Measurements from ENCODE around the gene AADACL3. TPM values are rescaled to one million over a fixed set of nuclear protein-coding genes. Genes with fewer than 3 reads are reported as not detected.
"Not testable (repeated sequence)": the region's sequence is repeated elsewhere in the genome, so short reads cannot be mapped to it uniquely, and the experiment has no call there.

Gene AADACL3, protein sequence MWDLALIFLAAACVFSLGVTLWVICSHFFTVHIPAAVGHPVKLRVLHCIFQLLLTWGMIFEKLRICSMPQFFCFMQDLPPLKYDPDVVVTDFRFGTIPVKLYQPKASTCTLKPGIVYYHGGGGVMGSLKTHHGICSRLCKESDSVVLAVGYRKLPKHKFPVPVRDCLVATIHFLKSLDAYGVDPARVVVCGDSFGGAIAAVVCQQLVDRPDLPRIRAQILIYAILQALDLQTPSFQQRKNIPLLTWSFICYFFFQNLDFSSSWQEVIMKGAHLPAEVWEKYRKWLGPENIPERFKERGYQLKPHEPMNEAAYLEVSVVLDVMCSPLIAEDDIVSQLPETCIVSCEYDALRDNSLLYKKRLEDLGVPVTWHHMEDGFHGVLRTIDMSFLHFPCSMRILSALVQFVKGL
- not detected for polyA plus RNA-seq (2013, experiment 1 of 2; ENCODE audit: insufficient read length)
- polyA plus RNA-seq (2013, experiment 2 of 2; ENCODE audit: insufficient read length), result not detected

DNA sequence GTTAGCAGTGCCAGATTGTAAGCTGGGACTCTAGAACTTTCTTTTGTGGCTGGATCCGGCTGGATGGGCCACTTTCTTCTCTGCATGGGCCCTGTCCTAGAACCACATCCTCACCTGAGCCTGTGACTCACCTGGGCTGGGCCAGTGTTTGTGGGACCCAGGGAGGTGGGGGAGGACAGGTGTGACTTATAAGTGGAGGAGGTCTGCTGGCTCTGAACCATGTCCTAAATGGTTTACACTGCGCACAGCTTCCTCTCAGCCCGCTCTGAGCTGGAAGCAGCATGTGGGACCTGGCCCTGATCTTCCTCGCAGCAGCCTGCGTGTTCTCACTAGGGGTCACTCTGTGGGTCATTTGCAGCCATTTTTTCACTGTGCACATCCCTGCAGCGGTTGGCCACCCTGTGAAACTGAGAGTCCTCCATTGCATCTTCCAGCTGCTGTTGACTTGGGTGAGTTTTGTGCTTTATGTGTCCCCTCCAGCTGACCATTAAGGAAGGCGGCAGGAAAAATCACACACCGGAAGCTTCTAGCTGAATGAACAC, at the start of gene AADACL3:
Gene AADACL3, plus strand, starts transcription at position 215 of the 542 bp plus-strand sequence. Its CDS starts 67 bp downstream, at position 282.
- no peak for DNase-seq

DNA sequence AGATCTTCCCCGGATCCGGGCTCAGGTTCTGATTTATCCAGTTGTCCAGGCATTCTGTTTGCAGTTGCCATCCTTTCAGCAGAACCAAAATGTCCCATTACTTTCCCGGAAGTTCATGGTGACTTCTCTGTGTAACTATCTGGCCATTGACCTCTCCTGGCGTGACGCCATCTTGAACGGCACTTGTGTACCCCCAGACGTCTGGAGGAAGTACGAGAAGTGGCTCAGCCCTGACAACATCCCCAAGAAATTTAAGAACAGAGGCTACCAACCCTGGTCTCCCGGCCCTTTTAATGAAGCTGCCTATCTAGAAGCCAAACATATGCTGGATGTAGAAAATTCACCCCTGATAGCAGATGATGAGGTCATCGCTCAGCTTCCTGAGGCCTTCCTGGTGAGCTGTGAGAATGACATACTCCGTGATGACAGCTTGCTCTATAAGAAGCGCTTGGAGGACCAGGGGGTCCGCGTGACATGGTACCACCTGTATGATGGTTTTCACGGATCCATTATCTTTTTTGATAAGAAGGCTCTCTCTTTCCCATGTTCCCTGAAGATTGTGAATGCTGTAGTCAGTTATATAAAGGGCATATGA, 49.7 kb upstream of the AADACL3 start:
- DNase-seq, result no peak

DNA sequence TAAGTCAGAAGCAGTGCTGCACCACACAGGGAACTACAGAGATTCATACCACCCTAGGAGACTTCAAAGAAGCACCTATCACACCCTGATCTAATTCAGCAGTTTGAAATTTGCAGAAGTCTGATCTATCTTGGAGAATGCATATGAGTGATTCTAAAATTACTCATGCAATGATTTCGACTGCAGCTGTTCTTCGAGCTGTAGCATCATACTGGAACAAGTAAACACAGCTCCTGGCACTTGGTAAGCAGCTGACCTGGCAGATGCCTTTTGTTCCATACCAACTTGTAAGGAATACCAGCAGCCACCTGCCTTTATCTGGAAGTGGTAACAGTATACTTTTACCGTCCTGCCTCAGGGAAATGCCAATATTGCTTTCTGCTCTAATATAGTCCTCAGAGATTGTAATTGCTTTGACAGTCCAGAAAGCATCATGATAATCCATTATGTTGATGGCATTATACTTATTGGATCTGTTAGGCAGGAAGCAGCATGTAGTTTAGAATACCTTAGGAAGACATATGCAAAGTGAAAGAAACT, 46.3 kb upstream of the AADACL3 start:
- DNase-seq, result no peak

DNA sequence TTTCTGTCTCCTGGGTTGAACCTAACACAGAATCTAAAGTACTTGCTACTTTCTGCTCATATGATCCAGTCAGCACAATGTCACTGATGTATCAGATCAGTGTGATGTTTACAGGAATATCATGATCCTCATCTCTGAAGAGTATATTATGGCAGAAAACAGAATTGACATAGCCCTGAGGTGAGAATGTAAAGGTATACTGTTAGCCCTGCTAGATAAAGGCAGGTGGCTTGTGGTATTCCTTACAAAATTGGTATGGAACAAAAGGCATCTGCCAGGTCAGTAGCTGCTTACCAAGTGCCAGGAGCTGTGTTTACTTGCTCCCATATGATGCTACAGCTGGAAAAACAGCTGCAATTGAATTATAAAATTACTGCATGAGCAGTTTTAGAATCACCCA, 41.6 kb upstream of the AADACL3 start:
- DNase-seq, result no peak

DNA sequence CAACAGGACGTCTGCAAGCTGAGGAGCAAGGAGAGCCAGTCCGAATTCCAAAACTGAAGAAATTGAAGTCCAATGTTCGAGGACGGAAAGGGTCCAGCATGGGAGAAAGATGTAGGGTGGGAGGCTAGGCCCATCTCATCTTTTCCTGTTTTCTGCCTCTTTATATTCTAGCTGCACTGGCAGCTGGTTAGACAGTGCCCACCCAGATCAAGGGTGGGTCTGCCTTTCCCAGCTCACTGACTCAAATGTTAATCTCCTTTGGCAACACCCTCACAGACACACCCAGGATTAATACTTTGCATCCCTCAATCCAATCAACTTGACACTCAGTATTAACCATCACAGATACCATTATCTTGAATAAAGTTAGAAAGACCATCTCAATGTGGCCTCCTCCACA, 39.8 kb upstream of the AADACL3 start:
- not testable (repeated sequence) for DNase-seq

DNA sequence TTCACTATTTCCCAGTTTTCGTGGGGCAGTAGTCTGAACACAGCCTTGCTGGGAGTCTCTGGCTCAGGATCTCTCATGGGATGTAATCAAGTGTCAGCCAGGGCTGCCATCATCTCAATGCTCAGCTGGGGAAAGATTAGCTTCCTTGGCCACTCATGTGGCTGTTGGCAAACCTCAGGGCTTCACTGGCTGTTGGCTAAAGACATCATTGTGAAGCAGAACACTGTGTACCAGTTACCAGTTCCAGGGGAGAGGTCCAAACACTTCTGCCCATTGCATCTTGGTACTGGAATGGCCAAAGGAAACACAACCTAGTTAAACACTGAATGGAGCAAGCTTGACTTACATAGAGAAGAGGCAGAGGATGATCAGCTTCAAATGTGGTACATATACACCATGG, 38.3 kb upstream of the AADACL3 start:
- no peak for DNase-seq

DNA sequence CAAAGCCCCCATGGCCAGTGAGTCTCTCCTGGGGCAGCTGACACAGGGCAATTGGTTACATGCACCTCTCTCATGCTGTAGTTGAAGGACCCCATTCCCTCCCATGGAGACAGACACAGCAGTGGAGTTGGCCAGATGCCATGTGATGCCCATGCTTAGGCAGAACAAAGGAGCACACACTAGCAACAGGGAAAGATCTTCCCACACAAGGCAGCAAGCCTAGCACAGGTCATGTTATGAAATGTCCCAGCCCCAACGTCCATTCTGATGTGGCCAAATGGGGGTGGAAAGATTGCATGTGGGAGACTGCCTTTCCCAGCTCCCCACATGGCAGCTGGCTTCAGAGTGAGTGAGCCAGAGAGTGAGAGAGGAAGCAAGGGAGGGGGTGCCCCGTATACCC, 37.6 kb upstream of the AADACL3 start:
- no peak for DNase-seq

DNA sequence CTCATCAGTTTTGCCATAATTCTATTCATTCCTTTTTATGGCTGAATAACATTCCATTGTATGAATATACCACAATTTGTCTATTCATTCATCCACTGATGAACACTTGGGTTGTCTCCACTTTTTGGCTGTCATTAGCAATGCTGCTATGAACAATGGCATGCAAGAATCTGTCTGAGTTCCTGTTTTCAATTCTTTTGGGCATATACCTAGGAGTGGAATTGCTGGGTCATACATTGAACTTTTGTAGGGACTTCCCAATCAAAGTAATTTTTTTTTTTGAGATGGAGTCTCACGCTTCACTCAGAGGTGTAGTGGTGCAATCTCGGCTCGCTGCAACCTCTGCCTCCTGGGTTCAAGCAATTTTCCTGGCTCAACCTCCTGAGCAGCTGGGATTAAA, 37.1 kb upstream of the AADACL3 start:
- DNase-seq, result peak; percentile 30

DNA sequence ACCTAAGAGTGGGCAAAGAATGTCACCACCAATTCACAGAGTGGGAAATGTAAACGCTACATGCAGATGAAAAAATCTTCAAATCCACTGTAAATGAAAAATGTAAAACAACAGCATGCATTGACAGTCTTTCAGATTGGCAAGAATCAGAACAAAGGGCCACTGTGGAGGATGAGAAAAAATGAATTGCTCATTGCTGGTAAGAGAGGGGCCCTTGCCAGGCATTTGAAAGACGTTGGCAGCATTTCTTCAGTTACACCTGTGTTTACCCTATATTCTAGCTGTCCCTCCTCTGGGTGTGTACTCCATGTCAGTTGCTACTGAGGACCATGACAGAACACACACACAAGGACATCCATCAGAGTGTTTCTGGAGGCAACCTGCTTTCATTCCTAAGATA, 25.8 kb upstream of the AADACL3 start:
- no peak for DNase-seq

DNA sequence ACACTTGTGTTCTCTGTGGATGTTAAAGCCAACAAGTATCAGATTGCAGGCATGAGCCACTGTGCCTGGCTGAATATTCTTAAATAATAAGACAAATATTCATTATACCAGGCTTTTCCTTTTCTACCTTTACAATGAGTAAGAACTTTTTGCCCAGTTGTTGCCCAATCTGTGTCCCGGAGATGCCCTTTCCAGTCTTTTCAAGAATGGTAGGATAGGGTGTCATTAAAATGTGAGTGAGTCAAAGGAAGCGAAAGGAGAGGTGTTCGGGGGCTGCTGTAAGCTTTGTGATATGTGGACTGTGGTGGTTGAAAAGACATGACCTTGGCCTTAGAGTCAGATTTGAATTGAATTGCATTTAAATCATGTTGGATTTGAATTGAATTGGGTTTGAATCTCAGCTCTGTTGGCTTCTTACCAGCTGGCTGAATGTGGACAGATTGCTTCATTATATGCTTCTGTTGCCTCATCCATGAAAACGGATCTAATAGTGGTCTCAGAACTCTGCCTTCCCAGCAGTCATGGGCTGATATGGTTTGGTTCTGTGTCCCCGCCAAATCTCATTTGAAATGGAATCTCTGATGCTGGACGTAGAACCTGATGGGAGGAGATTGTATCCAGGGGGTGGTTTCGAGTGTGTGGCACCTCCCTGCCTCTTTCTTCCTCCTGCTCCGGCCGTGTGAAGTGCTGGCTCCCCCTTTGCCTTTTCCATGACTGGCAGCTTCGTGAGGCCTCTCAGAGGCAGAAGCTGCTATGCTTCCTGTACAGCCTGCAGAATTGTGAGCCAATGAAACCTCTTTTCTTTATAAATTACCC, 22.7 kb upstream of the AADACL3 start:
- no peak for DNase-seq

DNA sequence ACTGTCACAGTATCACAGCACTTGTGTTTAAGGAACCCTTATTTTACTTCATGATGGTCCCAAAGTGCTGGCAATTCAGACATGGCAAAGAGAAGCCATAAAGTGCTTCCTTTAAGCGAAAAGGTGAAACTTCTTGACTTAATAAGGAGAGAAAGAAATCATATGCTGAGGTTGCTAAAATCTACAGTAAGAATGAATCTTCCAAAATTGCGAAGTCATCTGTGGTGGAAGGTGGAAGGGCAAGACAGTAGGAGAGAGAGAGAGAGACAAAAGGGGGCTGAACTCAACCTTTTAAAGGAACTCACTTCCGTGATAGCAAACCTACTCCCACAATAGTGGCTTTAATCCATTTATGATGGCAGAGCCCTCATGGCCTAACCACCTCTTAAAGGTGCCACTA, 19.3 kb upstream of the AADACL3 start:
- no peak for DNase-seq

DNA sequence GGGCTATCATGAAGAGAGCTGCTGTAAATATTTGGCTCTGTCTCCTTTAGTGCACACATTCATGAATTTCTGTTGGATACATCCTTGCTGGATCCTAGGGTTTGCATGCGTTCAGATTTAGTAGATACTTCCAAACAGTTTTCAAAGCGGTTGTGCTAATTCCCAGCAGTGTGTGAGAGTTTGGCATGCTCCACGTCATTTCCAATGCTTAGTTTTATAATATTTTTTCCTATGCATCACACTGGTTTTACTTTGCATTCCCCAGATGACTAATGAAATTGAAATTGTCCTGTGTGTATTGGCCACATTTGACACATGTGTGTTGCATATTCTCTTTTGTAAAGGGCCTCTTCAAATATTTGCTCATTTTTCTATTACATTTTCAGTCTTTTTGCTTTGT, 18.5 kb upstream of the AADACL3 start:
- DNase-seq, result peak; percentile 93

DNA sequence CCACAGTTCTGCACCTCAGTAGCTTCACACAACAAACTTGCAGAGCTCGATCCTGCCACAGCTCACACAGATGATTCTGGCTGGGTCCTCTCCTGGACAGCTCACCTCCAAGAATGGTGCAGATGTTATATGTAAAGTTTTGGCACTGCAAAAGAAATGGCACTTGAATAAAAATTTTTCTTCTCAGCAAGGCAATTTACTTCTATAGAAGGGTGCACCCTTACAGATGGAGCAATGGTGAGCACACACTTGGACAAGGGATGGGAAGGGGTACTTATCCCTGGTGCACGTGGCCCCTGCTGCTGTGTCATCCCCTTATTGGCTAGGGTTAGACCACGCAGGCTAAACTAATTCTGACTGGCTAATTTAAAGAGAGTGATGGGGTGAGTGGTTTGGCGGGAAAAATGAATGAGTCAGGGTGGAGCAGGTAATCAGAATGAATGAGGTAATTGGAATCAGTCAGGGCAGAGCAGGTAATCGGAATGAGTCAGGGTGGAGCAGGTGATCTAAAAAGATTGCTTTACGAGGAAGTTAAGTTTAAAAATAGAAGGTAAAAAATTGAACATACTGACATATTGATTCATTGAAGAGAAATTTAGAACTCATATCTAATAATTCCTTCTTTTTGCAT, 12.0 kb upstream of the AADACL3 start:
- no peak for DNase-seq

DNA sequence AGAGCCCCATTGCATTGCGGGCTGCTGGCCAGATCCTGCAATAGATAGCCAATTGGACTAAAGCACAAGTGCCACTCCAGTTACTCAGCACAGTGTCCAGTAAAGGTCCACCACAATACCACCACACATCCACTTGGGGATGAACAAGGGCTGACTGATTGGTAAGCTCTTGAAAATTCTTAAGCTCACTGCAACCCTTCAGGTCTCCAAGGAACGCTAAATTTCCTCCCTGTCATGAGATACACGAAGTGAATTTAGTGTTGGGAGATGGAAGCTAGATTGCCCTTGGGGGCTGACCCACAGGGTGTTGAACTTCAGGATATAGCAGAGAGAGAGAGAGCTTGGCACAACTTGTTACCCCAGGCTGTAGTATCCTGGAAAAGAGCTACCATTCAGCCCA, 9.8 kb upstream of the AADACL3 start:
- DNase-seq, result no peak

DNA sequence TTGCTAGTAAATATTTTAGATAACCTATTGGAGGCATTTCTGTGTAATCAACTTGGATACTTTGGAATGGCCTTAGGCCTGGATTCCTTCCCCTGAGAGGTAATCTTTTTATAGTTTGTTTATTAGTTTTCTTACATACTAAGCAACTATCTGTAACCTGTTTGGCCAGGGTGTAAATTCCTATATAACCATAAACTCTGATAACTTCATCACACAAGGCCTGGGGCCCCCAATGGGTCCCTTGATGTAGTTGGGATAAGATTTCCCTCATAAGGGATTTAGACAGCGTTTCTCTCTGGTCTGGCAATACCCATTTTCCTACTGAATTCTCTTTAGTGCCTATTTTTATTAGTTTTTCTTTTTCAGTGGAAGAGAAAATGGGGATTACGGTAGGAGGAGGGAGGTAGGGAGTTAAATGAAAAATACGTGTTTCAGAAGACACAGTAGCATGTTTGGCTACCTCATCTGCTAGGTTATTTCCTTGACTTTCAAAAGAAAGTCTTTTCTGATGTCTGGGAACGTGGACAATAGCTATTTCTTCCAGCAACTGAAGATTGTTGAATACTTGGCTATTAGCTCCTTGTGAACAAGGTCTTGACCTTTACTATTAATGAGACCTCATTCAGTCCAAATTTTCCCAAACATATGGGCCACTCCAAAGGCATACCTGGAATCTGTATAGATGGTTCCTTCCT, 7.4 kb upstream of the AADACL3 start:
- no peak for DNase-seq

DNA sequence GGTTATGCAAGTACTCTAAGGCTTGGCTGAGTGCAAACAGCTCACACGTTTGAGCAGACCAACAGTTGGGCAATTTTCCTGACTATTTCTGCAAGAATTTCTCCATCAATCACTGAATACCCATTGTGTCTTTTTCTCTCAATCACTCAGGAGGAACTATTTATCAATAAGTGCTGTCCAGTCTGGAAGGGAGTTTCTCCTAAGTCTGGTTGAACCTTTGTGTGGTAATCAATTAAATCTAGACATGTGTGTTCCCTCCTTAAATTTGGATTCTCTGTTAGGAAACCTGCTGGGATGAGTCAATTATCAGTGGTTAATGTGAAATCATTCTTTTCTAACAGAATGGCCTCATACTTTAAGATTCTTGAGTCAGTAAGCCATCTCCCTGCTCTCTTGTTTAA, 6.8 kb upstream of the AADACL3 start:
- peak; percentile 42 for DNase-seq

DNA sequence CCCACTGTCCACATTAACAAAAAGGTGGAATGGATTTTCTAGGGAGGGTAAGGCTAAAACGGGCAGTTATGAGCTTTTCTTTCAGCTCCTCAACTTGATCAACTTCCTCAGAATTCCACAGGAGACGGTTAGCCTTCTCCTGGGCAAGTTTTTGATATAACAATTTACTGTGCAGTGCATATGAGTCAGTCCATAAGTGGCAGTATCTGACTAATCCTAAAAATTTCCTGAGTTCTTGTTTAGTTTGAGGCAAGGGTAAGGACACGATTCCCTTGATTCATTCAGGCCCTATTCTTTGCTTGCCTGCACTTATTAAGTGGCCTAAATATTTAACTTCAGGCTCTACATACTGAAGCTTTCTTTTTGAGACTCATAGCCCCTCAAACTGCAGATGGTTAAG, 6.2 kb upstream of the AADACL3 start:
- peak; percentile 84 for DNase-seq

DNA sequence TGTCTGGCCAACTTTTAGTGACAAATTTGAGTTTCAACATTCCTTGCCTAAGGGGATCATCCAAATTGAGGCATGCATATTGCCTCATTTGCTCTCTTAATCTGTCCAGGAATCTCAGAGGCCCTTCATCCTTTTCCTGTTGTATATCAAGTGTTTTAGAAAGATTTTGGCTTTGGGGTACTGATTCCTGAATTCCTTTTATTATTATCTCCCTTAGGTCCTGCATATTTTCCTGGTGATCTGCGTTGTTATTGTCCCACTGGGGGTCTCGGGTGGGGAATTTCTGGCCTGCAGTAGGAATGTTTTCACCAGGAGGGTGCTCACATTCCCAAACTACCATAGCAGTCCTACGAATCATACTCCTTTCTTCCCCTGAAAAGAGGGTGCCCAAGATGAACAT, 4.4 kb upstream of the AADACL3 start:
- DNase-seq, result peak; percentile 84

DNA sequence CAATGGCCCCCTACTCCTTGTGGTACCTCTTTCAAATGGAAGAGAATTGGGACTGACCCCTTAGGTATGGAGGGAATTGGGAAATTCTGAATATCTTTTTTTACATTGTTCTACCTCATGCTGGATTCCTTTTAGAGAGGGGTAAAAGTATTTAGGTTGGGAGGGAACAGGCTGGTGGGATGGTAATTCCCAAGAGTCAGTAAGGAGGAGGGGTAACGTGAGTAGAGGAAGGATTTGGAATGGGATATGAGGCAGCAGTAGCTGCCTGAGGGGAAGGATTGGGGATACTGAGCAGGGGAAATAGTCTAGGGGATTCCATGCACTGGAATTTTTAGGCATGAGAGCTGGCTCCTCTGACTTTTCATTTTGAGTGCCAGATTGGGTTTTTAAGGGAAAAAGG, 3.8 kb upstream of the AADACL3 start:
- DNase-seq, result peak; percentile 68

DNA sequence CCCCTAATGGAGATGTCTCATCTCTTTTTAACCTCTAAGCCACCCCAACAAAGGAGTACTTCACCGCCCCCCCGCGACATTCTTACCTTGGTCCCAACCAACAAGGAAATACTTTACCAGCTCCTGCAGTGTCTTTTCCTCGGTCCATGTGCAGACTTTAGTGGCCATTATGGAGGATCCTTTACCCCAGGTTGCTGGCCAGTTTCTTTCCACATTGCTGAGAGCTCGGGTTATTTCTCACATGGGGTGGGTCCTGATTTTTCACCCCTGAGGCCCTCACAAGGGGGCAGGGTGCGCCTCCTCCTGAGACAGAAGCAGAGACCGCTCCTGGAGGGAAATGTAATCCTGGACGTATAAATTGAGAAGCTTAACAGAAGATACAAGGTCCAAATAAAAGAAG, 3.0 kb upstream of the AADACL3 start:
- no peak for DNase-seq

DNA sequence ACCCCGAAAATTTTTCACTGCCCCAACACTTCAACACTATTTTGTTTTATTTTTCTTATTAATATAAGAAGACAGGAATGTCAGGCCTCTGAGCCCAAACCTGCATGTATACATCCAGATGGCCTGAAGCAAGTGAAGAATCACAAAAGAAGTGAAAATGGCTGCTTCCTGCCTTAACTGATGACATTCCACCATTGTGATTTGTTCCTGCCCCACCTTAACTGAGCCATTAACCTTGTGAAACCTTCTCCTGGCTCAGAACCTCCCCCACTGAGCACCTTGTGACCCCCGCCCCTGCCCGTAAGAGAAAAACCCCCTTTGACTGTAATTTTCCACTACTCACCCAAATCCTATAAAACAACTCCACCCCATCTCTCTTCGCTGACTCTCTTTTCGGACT, 2.3 kb upstream of the AADACL3 start:
- DNase-seq, result not testable (repeated sequence)
